HG02973 (cell line): ENCODE data around the gene FAM131C.
"Not testable (repeated sequence)": the region's sequence is repeated elsewhere in the genome, so short reads cannot be mapped to it uniquely, and the experiment has no call there.

Experiments used
- ATAC-seq: cut with Tn5 transposase; IDR thresholded peaks from one replicate; pipeline ENCODE4 v1.9.1; 2021; ENCODE audit warnings: moderate library complexity; ENCODE audit not compliant: unreplicated experiment

The FAM131C gene

GRCh38 chr1:16107039-16107438 is 33.6 kb upstream of the FAM131C start:
- not testable (repeated sequence) for ATAC-seq

GRCh38 chr1:16101623-16102022 is 28.2 kb upstream of the FAM131C start:
- ATAC-seq: no peak

GRCh38 chr1:16099412-16099811 is 26.0 kb upstream of the FAM131C start:
- no peak for ATAC-seq

- ATAC-seq: no peak
These were observed 22.0 kb upstream of the FAM131C start for GRCh38 chr1:16095447-16095846.

- ATAC-seq: no peak
These were observed 21.2 kb upstream of the FAM131C start for GRCh38 chr1:16094453-16095158.

GRCh38 chr1:16093611-16094010 is 20.2 kb upstream of the FAM131C start:
- no peak for ATAC-seq

- no peak for ATAC-seq
These were observed 19.6 kb upstream of the FAM131C start for GRCh38 chr1:16092923-16093511.

- no peak for ATAC-seq
These were observed 18.9 kb upstream of the FAM131C start for GRCh38 chr1:16092097-16092922.

GRCh38 chr1:16091296-16091695 is 17.8 kb upstream of the FAM131C start:
- ATAC-seq: no peak

- ATAC-seq: no peak
These were observed 16.8 kb upstream of the FAM131C start for GRCh38 chr1:16090076-16090826.

GRCh38 chr1:16088996-16089395 is 15.5 kb upstream of the FAM131C start:
- no peak for ATAC-seq

- ATAC-seq: no peak
These were observed 15.0 kb upstream of the FAM131C start for GRCh38 chr1:16088351-16088911.

- ATAC-seq: no peak
These were observed 14.3 kb upstream of the FAM131C start for GRCh38 chr1:16087733-16088132.

GRCh38 chr1:16085522-16085921 is 12.1 kb upstream of the FAM131C start:
- ATAC-seq: no peak

- no peak for ATAC-seq
These were observed 10.0 kb upstream of the FAM131C start for GRCh38 chr1:16083486-16083885.

- ATAC-seq: no peak
These were observed 9.0 kb upstream of the FAM131C start for GRCh38 chr1:16082283-16083038.

GRCh38 chr1:16081636-16082035 is 8.2 kb upstream of the FAM131C start:
- no peak for ATAC-seq

GRCh38 chr1:16080422-16081150 is 7.1 kb upstream of the FAM131C start:
- ATAC-seq: no peak

- ATAC-seq: no peak
These were observed 5.6 kb upstream of the FAM131C start for GRCh38 chr1:16078925-16079656.
